Fibroblast of pulmonary artery (primary cell): Measurements from ENCODE around the gene COQ6.
"Not testable (repeated sequence)": the region's sequence is repeated elsewhere in the genome, so short reads cannot be mapped to it uniquely, and the experiment has no call there.

Source experiments
- DNase-seq: peaks from one replicate; pipeline ENCODE4 v3.0.0-alpha.2; 2010; ENCODE audit warnings: low read depth
- H3K4me3 ChIP-seq: replicated peaks from 2 replicates; pipeline ENCODE4 v1.5.1; 2011; ENCODE audit warnings: low read depth, mild to moderate bottlenecking, control low read depth, low read length, moderate library complexity
- TF ChIP-seq, protein P1 (sequence below): IDR thresholded peaks from 2 replicates; pipeline ENCODE4 v1.5.1; 2011; ENCODE audit warnings: mild to moderate bottlenecking, control low read depth, low read length, inconsistent platforms; ENCODE audit errors: missing control alignments

Gene COQ6

GRCh38 chr14:73949752-73950734, at the start of gene COQ6, which contains the start of gene FAM161B:
Gene COQ6 (plus strand): TSS chr14:73950302. CDS start chr14:73950333, 31 bp downstream.
Gene FAM161B (minus strand): TSS chr14:73950094. CDS start chr14:73950026, 68 bp downstream.
- TF ChIP-seq, protein P1, sequence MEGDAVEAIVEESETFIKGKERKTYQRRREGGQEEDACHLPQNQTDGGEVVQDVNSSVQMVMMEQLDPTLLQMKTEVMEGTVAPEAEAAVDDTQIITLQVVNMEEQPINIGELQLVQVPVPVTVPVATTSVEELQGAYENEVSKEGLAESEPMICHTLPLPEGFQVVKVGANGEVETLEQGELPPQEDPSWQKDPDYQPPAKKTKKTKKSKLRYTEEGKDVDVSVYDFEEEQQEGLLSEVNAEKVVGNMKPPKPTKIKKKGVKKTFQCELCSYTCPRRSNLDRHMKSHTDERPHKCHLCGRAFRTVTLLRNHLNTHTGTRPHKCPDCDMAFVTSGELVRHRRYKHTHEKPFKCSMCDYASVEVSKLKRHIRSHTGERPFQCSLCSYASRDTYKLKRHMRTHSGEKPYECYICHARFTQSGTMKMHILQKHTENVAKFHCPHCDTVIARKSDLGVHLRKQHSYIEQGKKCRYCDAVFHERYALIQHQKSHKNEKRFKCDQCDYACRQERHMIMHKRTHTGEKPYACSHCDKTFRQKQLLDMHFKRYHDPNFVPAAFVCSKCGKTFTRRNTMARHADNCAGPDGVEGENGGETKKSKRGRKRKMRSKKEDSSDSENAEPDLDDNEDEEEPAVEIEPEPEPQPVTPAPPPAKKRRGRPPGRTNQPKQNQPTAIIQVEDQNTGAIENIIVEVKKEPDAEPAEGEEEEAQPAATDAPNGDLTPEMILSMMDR: no peak
- peak within 1 kb of the TSS; percentile 97 for H3K4me3 ChIP-seq
- peak; percentile 97 for DNase-seq

DNA sequence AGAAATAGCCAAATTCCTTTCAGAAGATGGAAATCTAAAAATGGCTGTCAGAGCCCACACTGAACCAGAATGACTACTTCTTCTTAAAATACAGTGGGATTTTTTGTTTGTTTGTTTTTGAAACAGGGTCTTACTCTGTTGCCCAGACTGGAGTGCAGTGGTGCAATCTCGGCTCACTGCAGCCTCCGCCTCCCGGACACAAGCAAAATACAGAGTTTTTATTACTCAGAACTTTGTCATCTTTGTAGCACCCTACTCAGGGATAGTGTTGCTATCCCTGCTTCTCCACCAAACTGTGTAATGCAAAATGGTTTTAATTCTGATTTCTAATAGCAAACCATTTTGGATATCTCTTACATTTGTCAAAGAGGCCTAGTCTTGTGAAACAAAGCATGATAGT, 47.1 kb upstream of the COQ6 start:
- no peak for DNase-seq
- TF ChIP-seq, protein P1: no peak
- no peak overlapping the region for H3K4me3 ChIP-seq

GRCh38 chr14:73909681-73910080, 40.4 kb upstream of the COQ6 start:
- TF ChIP-seq, protein P1: no peak
- H3K4me3 ChIP-seq: no peak overlapping the region
- no peak for DNase-seq

DNA sequence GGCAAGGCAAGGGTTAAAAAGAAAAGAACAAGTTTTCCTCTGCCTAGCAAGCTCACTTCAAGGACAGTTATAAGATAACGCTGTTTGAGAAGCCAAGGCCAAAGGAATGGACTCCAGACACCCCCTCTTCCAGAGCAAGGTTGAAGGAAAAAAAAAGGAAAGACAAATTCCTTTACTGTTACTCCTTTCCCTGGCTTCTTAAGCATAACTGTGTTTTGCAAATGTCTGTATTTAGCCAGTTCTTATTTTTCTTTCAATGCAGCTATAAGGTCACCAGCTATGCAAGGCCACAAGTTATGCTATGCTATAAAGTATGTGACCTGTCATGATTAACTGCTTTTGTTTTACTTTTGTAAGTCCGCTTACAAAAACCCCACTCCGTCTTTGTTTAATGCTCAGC, 36.8 kb upstream of the COQ6 start:
- no peak overlapping the region for H3K4me3 ChIP-seq
- TF ChIP-seq, protein P1: no peak
- peak; percentile 48 for DNase-seq

- H3K4me3 ChIP-seq: no peak overlapping the region
- DNase-seq: no peak
- TF ChIP-seq, protein P1: no peak
These were observed 33.8 kb upstream of the COQ6 start for GRCh38 chr14:73916324-73916723.

GRCh38 chr14:73919457-73919856, 30.6 kb upstream of the COQ6 start:
- H3K4me3 ChIP-seq, DNase-seq: not testable (repeated sequence)

DNA sequence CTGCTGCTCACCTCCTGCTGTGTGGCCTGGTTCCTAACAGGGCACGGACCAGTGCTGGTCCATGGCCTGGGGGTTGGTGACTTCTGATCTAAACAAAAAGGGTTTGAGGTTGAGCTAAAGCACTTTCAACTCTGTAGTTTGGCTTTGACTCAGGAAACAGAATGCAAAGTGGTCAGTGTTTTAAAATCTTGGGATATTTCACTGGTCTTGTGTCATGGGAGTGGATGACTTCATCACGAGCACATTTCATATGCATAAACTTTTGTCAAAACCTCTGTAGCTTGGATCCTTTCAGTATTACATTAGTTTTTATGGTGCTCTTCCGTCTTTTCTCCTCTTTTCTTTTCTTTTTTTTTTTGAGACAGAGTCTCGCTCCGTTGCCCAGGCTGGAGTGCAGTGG, 25.8 kb upstream of the COQ6 start:
- no peak overlapping the region for H3K4me3 ChIP-seq
- DNase-seq: no peak
- TF ChIP-seq, protein P1: no peak
